GM12864 (cell line): ENCODE results near the gene SPEF2.
"Not testable (repeated sequence)": the region's sequence is repeated elsewhere in the genome, so short reads cannot be mapped to it uniquely, and the experiment has no call there.

ENCODE experiments used
- DNase-seq: peaks from one replicate; pipeline ENCODE4 v3.0.0-alpha.2; 2011; ENCODE audit warnings: low read depth
- H3K4me3 ChIP-seq: 2 replicates; pipeline ENCODE4 v1.5.1; 2011; ENCODE audit warnings: mild to moderate bottlenecking, low read depth, low read length, control low read depth
- TF ChIP-seq, protein P1 (sequence below): IDR thresholded peaks from 2 replicates; pipeline ENCODE4 v1.5.1; 2011; ENCODE audit warnings: low read depth, mild to moderate bottlenecking, moderate library complexity, low read length, control low read depth, inconsistent platforms; ENCODE audit errors: missing control alignments

The SPEF2 gene

DNA sequence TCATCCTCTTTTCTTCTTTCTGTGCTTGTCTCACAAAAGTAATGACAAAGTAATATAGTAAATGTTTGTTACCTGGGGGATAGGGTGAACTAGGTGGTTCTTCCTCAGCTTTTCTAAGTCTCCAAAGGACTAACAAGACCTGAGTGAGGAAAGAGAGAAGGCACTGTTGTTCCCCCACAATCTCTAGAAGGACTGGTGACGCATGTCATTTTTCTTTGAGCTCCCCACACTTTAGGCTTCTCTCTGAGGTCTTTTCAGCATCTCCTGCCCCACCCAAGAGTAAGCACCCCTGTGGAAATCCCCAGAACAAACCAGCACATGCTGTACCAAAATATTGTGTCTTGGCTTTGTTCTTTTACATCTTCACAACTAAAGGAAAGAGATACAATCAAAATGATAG, 236.6 kb downstream of the SPEF2 start:
- no peak overlapping the region for H3K4me3 ChIP-seq
- DNase-seq: no peak
- TF ChIP-seq, protein P1, sequence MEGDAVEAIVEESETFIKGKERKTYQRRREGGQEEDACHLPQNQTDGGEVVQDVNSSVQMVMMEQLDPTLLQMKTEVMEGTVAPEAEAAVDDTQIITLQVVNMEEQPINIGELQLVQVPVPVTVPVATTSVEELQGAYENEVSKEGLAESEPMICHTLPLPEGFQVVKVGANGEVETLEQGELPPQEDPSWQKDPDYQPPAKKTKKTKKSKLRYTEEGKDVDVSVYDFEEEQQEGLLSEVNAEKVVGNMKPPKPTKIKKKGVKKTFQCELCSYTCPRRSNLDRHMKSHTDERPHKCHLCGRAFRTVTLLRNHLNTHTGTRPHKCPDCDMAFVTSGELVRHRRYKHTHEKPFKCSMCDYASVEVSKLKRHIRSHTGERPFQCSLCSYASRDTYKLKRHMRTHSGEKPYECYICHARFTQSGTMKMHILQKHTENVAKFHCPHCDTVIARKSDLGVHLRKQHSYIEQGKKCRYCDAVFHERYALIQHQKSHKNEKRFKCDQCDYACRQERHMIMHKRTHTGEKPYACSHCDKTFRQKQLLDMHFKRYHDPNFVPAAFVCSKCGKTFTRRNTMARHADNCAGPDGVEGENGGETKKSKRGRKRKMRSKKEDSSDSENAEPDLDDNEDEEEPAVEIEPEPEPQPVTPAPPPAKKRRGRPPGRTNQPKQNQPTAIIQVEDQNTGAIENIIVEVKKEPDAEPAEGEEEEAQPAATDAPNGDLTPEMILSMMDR: no peak

GRCh38 chr5:35855187-35855586, 237.5 kb downstream of the SPEF2 start:
- TF ChIP-seq, protein P1: no peak
- DNase-seq: no peak
- H3K4me3 ChIP-seq: no peak overlapping the region

DNA sequence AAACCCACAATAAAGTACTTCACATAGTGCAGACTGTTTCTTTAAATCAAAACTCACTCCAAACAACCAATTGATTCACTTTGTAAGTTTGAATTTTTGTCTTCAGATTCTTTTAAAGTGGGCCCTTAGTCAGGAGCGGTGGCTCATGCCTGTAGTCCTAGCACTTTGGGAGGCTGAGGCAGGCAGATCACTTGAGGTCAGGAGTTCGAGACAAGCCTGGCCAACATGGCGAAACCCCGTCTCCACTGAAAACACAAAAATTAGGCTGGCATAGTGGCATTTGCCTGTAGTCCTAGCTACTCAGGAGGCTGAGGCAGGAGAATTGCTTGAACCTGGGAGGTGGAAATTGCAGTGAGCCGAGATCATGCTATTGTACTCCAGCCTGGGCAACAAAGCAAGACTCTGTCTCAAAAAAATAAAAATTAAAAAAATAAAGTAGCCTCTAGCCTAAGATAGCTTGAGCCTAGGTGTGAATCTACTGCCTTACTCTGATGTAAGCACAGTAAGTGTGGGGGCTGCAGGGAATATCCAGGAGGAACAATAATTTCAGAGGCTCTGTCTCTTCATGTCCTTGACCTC, 238.6 kb downstream of the SPEF2 start:
- H3K4me3 ChIP-seq, DNase-seq: not testable (repeated sequence)

DNA sequence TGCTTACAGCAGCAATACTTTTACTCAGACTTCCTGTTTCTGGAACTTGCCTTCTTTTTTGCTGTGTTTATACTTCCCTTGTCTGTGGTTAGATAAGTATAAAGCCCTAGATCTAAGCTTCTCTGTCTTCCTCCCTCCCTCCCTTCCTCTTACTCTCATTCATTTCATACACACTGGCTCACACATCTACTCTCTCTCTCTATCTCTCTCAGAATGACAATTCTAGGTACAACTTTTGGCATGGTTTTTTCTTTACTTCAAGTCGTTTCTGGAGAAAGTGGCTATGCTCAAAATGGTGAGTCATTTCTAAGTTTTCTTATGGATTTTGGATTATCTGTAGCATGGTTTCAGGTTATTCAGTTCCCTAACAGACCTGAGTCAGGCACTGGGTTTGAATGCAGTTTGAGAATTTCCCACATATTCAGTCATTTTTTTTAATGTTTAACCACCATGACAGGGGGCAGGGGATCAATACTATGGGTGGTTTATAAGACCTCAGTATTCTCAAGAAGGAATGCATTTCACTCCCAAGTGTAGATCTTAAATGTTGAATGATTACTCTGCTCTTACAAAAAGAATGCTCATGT, 239.2 kb downstream of the SPEF2 start, which contains the start of gene IL7R:
TSS of gene IL7R (plus strand) at position 127 of the 587 bp plus-strand sequence. CDS start at position 214, 87 bp downstream.
- H3K4me3 ChIP-seq: no peak within 1 kb of the TSS
- no peak for DNase-seq

GRCh38 chr5:35857606-35858205, 240.0 kb downstream of the SPEF2 start:
- no peak for DNase-seq
- H3K4me3 ChIP-seq: no peak overlapping the region
- TF ChIP-seq, protein P1: no peak

More for the DNA sequence above, 239.2 kb downstream of the SPEF2 start, which contains the start of gene IL7R:
- TF ChIP-seq, protein P1: no peak

DNA sequence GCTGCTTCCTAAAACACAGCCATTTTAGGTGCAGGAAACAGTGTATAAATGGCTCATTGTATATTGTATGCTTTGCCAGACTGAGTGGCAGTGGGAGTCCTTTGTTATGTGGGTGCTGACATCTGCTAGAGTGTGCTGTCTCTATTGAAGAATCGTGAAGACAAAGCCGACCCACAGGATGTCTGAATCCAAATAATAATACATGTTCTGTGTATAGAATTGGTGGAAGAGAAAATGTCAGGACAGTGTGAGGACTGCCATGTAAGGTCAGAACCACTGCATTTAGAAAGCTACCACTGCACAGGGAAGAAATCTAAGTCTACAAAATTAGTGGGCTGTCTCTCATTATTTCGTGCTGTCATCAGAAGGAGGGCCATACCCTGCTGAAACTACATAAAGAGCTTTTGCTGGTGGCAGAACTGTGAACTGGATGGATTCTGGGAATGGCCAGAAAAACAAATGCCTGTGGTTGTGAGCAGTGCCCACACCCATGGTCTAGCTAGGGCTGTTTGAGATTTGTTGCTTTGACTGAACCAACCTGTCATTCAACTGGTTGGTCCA, 241.5 kb downstream of the SPEF2 start:
- TF ChIP-seq, protein P1: no peak
- no peak overlapping the region for H3K4me3 ChIP-seq

GRCh38 chr5:35860686-35861085, 243.0 kb downstream of the SPEF2 start:
- DNase-seq: no peak
- no peak overlapping the region for H3K4me3 ChIP-seq
- TF ChIP-seq, protein P1: no peak

More for the DNA sequence above, 241.5 kb downstream of the SPEF2 start:
- DNase-seq: no peak
